ENCODE measurements around the gene SPRTN.

Gene SPRTN

GRCh38 chr1:231383159-231383860 lies 45.2 kb downstream of the SPRTN start:
- peak in 1 of 2 experiments; percentile 10 for DNase-seq

- no peak for DNase-seq
Measured at GRCh38 chr1:231384696-231385415, 46.8 kb downstream of the SPRTN start.

GRCh38 chr1:231385416-231385748 lies 47.3 kb downstream of the SPRTN start:
- DNase-seq: no peak

GRCh38 chr1:231386466-231386865 lies 48.4 kb downstream of the SPRTN start:
- DNase-seq: no peak

- DNase-seq: no peak
Measured at GRCh38 chr1:231387770-231388669, 49.9 kb downstream of the SPRTN start.

GRCh38 chr1:231390071-231390470 lies 52.0 kb downstream of the SPRTN start:
- DNase-seq: no peak

GRCh38 chr1:231392389-231393131 lies 54.5 kb downstream of the SPRTN start:
- DNase-seq: no peak

GRCh38 chr1:231393668-231394067 lies 55.6 kb downstream of the SPRTN start:
- DNase-seq: no peak

GRCh38 chr1:231395076-231395997 lies 57.2 kb downstream of the SPRTN start:
- DNase-seq: no peak

GRCh38 chr1:231395998-231396390 lies 57.9 kb downstream of the SPRTN start:
- DNase-seq: no peak

GRCh38 chr1:231396643-231397042 lies 58.5 kb downstream of the SPRTN start:
- DNase-seq: no peak

- no peak for DNase-seq
Measured at GRCh38 chr1:231397886-231398671, 60.0 kb downstream of the SPRTN start.

GRCh38 chr1:231401478-231401877 lies 63.4 kb downstream of the SPRTN start:
- DNase-seq: no peak

GRCh38 chr1:231404318-231404717 lies 66.2 kb downstream of the SPRTN start:
- no peak for DNase-seq

Measured in NCI-H526 (cell line).